Endothelial cell of umbilical vein (primary cell): ENCODE results near the gene SORL1. TPM values are rescaled to one million over a fixed set of nuclear protein-coding genes. Genes with fewer than 3 reads are reported as not detected.

Source experiments
- BruUV-seq: library from RNA; stranded (reverse); fragments of 400-500 nt; replicated peaks from 2 replicates; lab custom pipeline; 2021; lab: Mats Ljungman, UMichigan
- CTCF ChIA-PET: fragments of 300-600, 350-600 bp; sonication (Branson Sonifier 250); formaldehyde crosslinking; loops from one replicate; lab custom pipeline; 2021; ENCODE audit warnings: antibody characterized with exemption, inconsistent platforms; lab: Charles Lee
- POLR2A ChIA-PET: fragments of 300-600, 350-600 bp; sonication (Branson Sonifier 250); formaldehyde crosslinking; loops from one replicate; lab custom pipeline; 2021; ENCODE audit warnings: antibody characterized with exemption, inconsistent platforms; lab: Charles Lee
- DNase-seq: peaks from one replicate; pipeline ENCODE4 v3.0.0-alpha.2; 2011; ENCODE audit warnings: low read depth, low spot score
- FAIRE-seq: peaks from 2 replicates; lab custom pipeline; 2011; peaks lifted over from hg19 to GRCh38; lab: Jason Lieb, UNC
- H2AFZ ChIP-seq: 2 replicates; pipeline ENCODE4 v1.6.0; 2012; ENCODE audit warnings: low read depth, low read length, control low read depth, inconsistent platforms
- H3K27ac ChIP-seq: 2 replicates; pipeline ENCODE4 v1.5.1; 2011; ENCODE audit warnings: low read depth, mild to moderate bottlenecking, control low read depth, low read length, moderate library complexity; ENCODE audit not compliant: insufficient read depth
- H3K27me3 ChIP-seq, 2 experiments: 2 replicates each; pipeline versions ENCODE4 v1.6.0 to v1.6.1; 2011; ENCODE audit warnings: low read length in 2 of 2, mixed read lengths in 1 of 2; ENCODE audit not compliant: control insufficient read depth in 2 of 2, insufficient read depth in 2 of 2
- H3K36me3 ChIP-seq, 2 experiments: 2 replicates in 1 of 2; 3 replicates in 1 of 2; pipeline ENCODE4 v1.5.1; 2011; ENCODE audit warnings: low read length in 2 of 2, mild to moderate bottlenecking in 1 of 2, moderate library complexity in 1 of 2; ENCODE audit not compliant: control insufficient read depth in 2 of 2, insufficient read depth in 2 of 2; ENCODE audit errors: extremely low read depth in 1 of 2
- H3K4me1 ChIP-seq: 3 replicates; pipeline ENCODE4 v1.5.1; 2011; ENCODE audit warnings: mild to moderate bottlenecking, low read length; ENCODE audit not compliant: control insufficient read depth, insufficient read depth; ENCODE audit errors: extremely low read depth
- H3K4me2 ChIP-seq: 2 replicates; pipeline ENCODE4 v1.6.1; 2011; ENCODE audit warnings: low read length, control low read depth, mixed read lengths; ENCODE audit not compliant: insufficient read depth
- H3K4me3 ChIP-seq, 3 experiments: fragments of 200-600 bp in 1 of 3; sonication (generic), shearing (Covaris generic) in 1 of 3; replicated peaks in 1 of 3; 2 replicates each; pipeline ENCODE4 v1.5.1; 2011 to 2016; ENCODE audit warnings: control low read depth in 3 of 3, low read length in 3 of 3, mild to moderate bottlenecking in 2 of 3, inconsistent platforms in 1 of 3, low read depth in 1 of 3, moderate library complexity in 1 of 3; ENCODE audit not compliant: insufficient read depth in 1 of 3
- H3K79me2 ChIP-seq: 2 replicates; pipeline ENCODE4 v1.6.0; 2012; ENCODE audit warnings: low read length, inconsistent platforms; ENCODE audit not compliant: control insufficient read depth, insufficient read depth
- H3K9ac ChIP-seq: replicated peaks from 2 replicates; pipeline ENCODE3; 2011; ENCODE audit warnings: low read length, control low read depth; ENCODE audit not compliant: insufficient read depth; ENCODE audit errors: extremely low read depth
- H3K9me1 ChIP-seq: replicated peaks from 3 replicates; pipeline ENCODE4 v1.6.0; 2011; ENCODE audit warnings: mild to moderate bottlenecking, low read length; ENCODE audit not compliant: control insufficient read depth, insufficient read depth; ENCODE audit errors: extremely low read depth
- H3K9me3 ChIP-seq: replicated peaks from 2 replicates; pipeline ENCODE4 v1.5.1; 2012; ENCODE audit warnings: low read length, inconsistent platforms; ENCODE audit not compliant: control insufficient read depth, insufficient read depth
- H4K20me1 ChIP-seq: replicated peaks from 2 replicates; pipeline ENCODE3; 2011; ENCODE audit warnings: mild to moderate bottlenecking, low read length; ENCODE audit not compliant: control insufficient read depth, insufficient read depth; ENCODE audit errors: extremely low read depth
- CTCF ChIP-seq, 2 donors: IDR thresholded peaks; 1 replicate in 1 of 2; 2 replicates in 1 of 2; pipeline ENCODE4 v1.5.1; 2011; ENCODE audit warnings: low read length in 2 of 2, mild to moderate bottlenecking in 2 of 2, moderate library complexity in 2 of 2, control low read depth in 1 of 2, inconsistent platforms in 1 of 2, low read depth in 1 of 2; ENCODE audit not compliant: insufficient read depth in 1 of 2; ENCODE audit errors: extremely low read depth in 1 of 2
- EZH2 ChIP-seq: IDR thresholded peaks from 2 replicates; pipeline ENCODE4 v1.6.1; 2012; ENCODE audit warnings: borderline replicate concordance, low read depth, mild to moderate bottlenecking, moderate library complexity, low read length, inconsistent platforms; ENCODE audit not compliant: severe bottlenecking
- FOS ChIP-seq: IDR thresholded peaks from 2 replicates; pipeline ENCODE4 v1.6.1; 2011; ENCODE audit warnings: mild to moderate bottlenecking, low read length, moderate library complexity, borderline replicate concordance; ENCODE audit not compliant: insufficient read depth
- GATA2 ChIP-seq: IDR thresholded peaks from 2 replicates; pipeline ENCODE4 v1.7.0; 2011; ENCODE audit warnings: low read depth, mild to moderate bottlenecking, moderate library complexity, mixed read lengths, low read length; ENCODE audit not compliant: insufficient read length, insufficient read depth
- JUN ChIP-seq: IDR thresholded peaks from 2 replicates; pipeline ENCODE4 v1.6.1; 2011; ENCODE audit warnings: borderline replicate concordance, low read depth; ENCODE audit not compliant: insufficient read length, insufficient read depth
- MYC ChIP-seq: IDR thresholded peaks from one replicate; pipeline ENCODE4 v1.6.1; 2011; ENCODE audit warnings: mild to moderate bottlenecking, low read depth, low read length
- POLR2A ChIP-seq: IDR thresholded peaks from 2 replicates; pipeline ENCODE4 v1.6.1; 2012; ENCODE audit warnings: low read depth, mild to moderate bottlenecking, control low read depth, low read length
- POLR2AphosphoS5 ChIP-seq: IDR thresholded peaks from 2 replicates; pipeline ENCODE4 v1.6.1; 2012; ENCODE audit warnings: low read depth, mild to moderate bottlenecking, control low read depth, low read length, moderate library complexity; ENCODE audit not compliant: insufficient read depth
- dilution Hi-C: fragments of 300-500 bp; cut with MboI; formaldehyde crosslinking; loops from one replicate; pipeline ENCODE4 v1.15.0; 2019; ENCODE audit warnings: low sequenced_read_pairs; ENCODE audit not compliant: extremely low pct_ligation_motif_present
- intact Hi-C: fragments of 100-400 bp; cut with micrococcal nuclease; formaldehyde crosslinking; loops from one replicate; pipeline ENCODE4 v1.10.0; 2022
- polyA plus RNA-seq, 4 experiments: library from polyadenylated mRNA; depleted of rRNA in 3 of 4; stranded (reverse) in 3 of 4; unstranded in 1 of 4; fragments of >200 nt; gene quantifications; 2 replicates each; pipeline versions ENCODE4 v1.2.1 to v1.2.3, GENCODE V29; 2011 to 2012; ENCODE audit warnings: missing spikeins in 1 of 4
- total RNA-seq: library from RNA; stranded (reverse); gene quantifications from 2 replicates; pipeline ENCODE4 v1.2.3, GENCODE V29; 2021
- TF ChIP-seq, protein P1 (sequence below): IDR thresholded peaks from 2 replicates; pipeline ENCODE4 v1.6.1; 2011; ENCODE audit not compliant: insufficient read depth, insufficient read length

SORL1 gene
- total and polyA plus RNA-seq, 2 donors (not counting 3 experiments of a cell fraction or from before 2014, with no cell fraction given): 0.17 to 0.31 TPM

DNA sequence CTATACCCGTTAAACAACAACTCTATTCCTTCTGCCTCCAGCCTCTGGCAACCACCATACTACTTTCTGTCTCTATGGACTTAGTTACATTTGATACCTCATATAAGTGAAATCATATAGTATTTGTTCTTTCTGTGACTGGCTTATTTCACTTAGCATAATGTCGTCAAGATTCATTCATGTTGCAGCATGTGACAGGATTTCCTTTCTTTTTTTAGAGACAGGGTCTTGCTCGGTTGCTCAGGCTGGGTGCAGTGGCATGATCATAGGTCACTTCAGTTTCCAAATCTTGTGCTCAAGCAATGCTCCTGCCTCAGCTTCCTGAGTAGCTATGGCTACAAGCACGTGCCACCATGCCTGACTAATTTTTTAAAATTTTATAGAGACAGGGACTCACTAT, 29.4 kb upstream of the SORL1 start:
- dilution Hi-C loops (no loop called here), intact Hi-C loops (no loop called here)
- Histone ChIP-seq H3K4me2 (no peak overlapping the region), H3K27ac (no peak overlapping the region), H4K20me1 (no peaks in the 10 kb centered on the region), H3K9ac (no peak overlapping the region), H3K9me1 (no peaks in the 10 kb centered on the region), H3K27me3 (peaks cover under 1 to 14% of the 10 kb centered on the region in 2 experiments), H3K36me3 (no peaks in the 10 kb centered on the region), H2AFZ (no peak overlapping the region), H3K4me1 (no peaks in the 10 kb centered on the region), H3K9me3 (no peaks in the 10 kb centered on the region), H3K79me2 (no peaks in the 10 kb centered on the region), H3K4me3 (no peak overlapping the region)
- ChIA-PET POLR2A (no interaction called here), CTCF (no interaction called here)
- no peak for DNase-seq
- no TSS peak for BruUV-seq
- TF ChIP-seq POLR2AphosphoS5: no peak
- TF ChIP-seq POLR2A: no peak
- no peak for TF ChIP-seq GATA2
- TF ChIP-seq JUN: no peak
- TF ChIP-seq CTCF (IDR thresholded peaks at IDR 0.05; ENCODE audit: extremely low read depth in 1 of 2, insufficient read depth in 1 of 2, low read depth in 1 of 2, low read length in 2 of 2): no peak
- TF ChIP-seq, protein P1, sequence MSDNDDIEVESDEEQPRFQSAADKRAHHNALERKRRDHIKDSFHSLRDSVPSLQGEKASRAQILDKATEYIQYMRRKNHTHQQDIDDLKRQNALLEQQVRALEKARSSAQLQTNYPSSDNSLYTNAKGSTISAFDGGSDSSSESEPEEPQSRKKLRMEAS: no peak
- TF ChIP-seq EZH2: no peak
- no peak for TF ChIP-seq MYC
- no peak for TF ChIP-seq FOS
- FAIRE-seq: no peak
